GM12878 (cell line): ENCODE measurements around the gene GIT1. TPM values are rescaled to one million over a fixed set of nuclear protein-coding genes. Genes with fewer than 3 reads are reported as not detected.

Experiments
- ATAC-seq: fragments of 200-7000 bp; cut with Tn5 transposase; 3 replicates; pipeline ENCODE4 v1.9.1; 2020; ENCODE audit warnings: mild to moderate bottlenecking, moderate library complexity
- BruUV-seq: library from RNA; stranded (reverse); fragments of 400-500 nt; replicated peaks from 2 replicates; lab custom pipeline; 2021; lab: Mats Ljungman, UMichigan
- CTCF ChIA-PET: fragments of 300-600 bp; sonication (Branson Sonifier 250); formaldehyde crosslinking; extraction: SDS; loops from one replicate; lab custom pipeline; 2021; ENCODE audit warnings: inconsistent platforms; lab: Yijun Ruan, JAX
- POLR2A ChIA-PET: fragments of 350-600 bp; formaldehyde crosslinking; extraction: SDS; loops from one replicate; lab custom pipeline; 2021; ENCODE audit warnings: inconsistent platforms; lab: Charles Lee
- RAD21 ChIA-PET: fragments of 300-600 bp; sonication (Branson Sonifier 250); formaldehyde crosslinking; loops from one replicate; lab custom pipeline; 2023; ENCODE audit warnings: antibody characterized with exemption; ENCODE audit not compliant: unreplicated experiment; lab: Charles Lee
- SMC1A ChIA-PET: fragments of 300-600 bp; sonication (Branson Sonifier 250); formaldehyde crosslinking; loops from one replicate; lab custom pipeline; 2023; ENCODE audit not compliant: unreplicated experiment, uncharacterized antibody; lab: Charles Lee
- DNase-seq: peaks from one replicate; pipeline ENCODE4 v3.0.0-alpha.2; 2011; ENCODE audit warnings: low read depth, low spot score
- FAIRE-seq: peaks from 3 replicates; lab custom pipeline; 2011; peaks lifted over from hg19 to GRCh38; lab: Jason Lieb, UNC
- H2AFZ ChIP-seq: 2 replicates; pipeline ENCODE4 v1.6.0; 2011; ENCODE audit warnings: low read depth, low read length, control low read depth; ENCODE audit not compliant: control insufficient read depth
- H3K27ac ChIP-seq: 2 replicates; pipeline ENCODE4 v1.5.1; 2011; ENCODE audit warnings: control low read depth; ENCODE audit not compliant: control insufficient read depth, insufficient read depth
- H3K27me3 ChIP-seq, 2 experiments: replicated peaks in 1 of 2; 2 replicates each; pipeline versions ENCODE4 v1.6.0 to v1.6.1; 2011; ENCODE audit warnings: low read length in 1 of 2; ENCODE audit not compliant: control insufficient read depth in 2 of 2, insufficient read depth in 2 of 2
- H3K36me3 ChIP-seq, 2 experiments: 2 replicates each; pipeline ENCODE4 v1.5.1; 2011; ENCODE audit warnings: low read length in 1 of 2; ENCODE audit not compliant: control insufficient read depth in 2 of 2, insufficient read depth in 2 of 2
- H3K4me1 ChIP-seq: 2 replicates; pipeline ENCODE4 v1.6.1; 2011; ENCODE audit warnings: mild to moderate bottlenecking, low read length, moderate library complexity, mixed read lengths; ENCODE audit not compliant: control insufficient read depth, insufficient read depth
- H3K4me2 ChIP-seq: 2 replicates; pipeline ENCODE4 v1.6.0; 2011; ENCODE audit warnings: control low read depth; ENCODE audit not compliant: control insufficient read depth, insufficient read depth
- H3K4me3 ChIP-seq: fragments of 200-600 bp; sonication (generic); 2 replicates; pipeline ENCODE4 v1.5.1; 2016
- H3K79me2 ChIP-seq: 2 replicates; pipeline ENCODE4 v1.6.0; 2011; ENCODE audit warnings: low read length; ENCODE audit not compliant: control insufficient read depth, insufficient read depth
- H3K9ac ChIP-seq: 2 replicates; pipeline ENCODE4 v1.8.0; 2011; ENCODE audit warnings: low read length, control low read depth, mixed read lengths; ENCODE audit not compliant: control insufficient read depth, insufficient read depth
- H3K9me3 ChIP-seq: replicated peaks from 3 replicates; pipeline ENCODE4 v1.5.1; 2011; ENCODE audit warnings: mild to moderate bottlenecking, low read length; ENCODE audit not compliant: control insufficient read depth, insufficient read depth
- H4K20me1 ChIP-seq: 2 replicates; pipeline ENCODE4 v1.6.0; 2011; ENCODE audit not compliant: control insufficient read depth, insufficient read depth
- E2F8 ChIP-seq: fragments of 450-650 bp; IDR thresholded peaks from 2 replicates; pipeline ENCODE4 v1.6.1; 2018; ENCODE audit warnings: mild to moderate bottlenecking, low read depth, moderate library complexity; ENCODE audit not compliant: partially characterized antibody
- HCFC1 ChIP-seq: fragments of 150-350 bp; IDR thresholded peaks from 2 replicates; pipeline ENCODE4 v1.6.1; 2014; ENCODE audit warnings: low read length
- IKZF1 ChIP-seq: fragments of 450-650 bp; conservative IDR thresholded peaks from 2 replicates; pipeline ENCODE4 v1.6.1; 2017; ENCODE audit warnings: antibody characterized with exemption, mild to moderate bottlenecking
- IKZF2 ChIP-seq, 2 experiments: fragments of 450-650 bp; IDR thresholded peaks; 2 replicates each; pipeline ENCODE4 v1.6.1; 2017; ENCODE audit warnings: mild to moderate bottlenecking in 2 of 2, moderate library complexity in 2 of 2
- MEF2B ChIP-seq: fragments of 450-650 bp; IDR thresholded peaks from 2 replicates; pipeline ENCODE4 v1.6.1; 2018; ENCODE audit warnings: mild to moderate bottlenecking, moderate library complexity; ENCODE audit not compliant: partially characterized antibody, poor library complexity, severe bottlenecking
- POLR2A ChIP-seq: IDR thresholded peaks from 2 replicates; pipeline ENCODE4 v1.6.1; 2011; ENCODE audit warnings: low read depth, mild to moderate bottlenecking, low read length
- POU2F2 ChIP-seq: IDR thresholded peaks from 3 replicates; pipeline ENCODE4 v1.6.1; 2011; ENCODE audit warnings: low read depth, mild to moderate bottlenecking, low read length, borderline replicate concordance
- RB1 ChIP-seq: fragments of 450-650 bp; formaldehyde crosslinking; IDR thresholded peaks from 2 replicates; pipeline ENCODE4 v1.6.1; 2017; ENCODE audit warnings: mild to moderate bottlenecking, borderline replicate concordance
- RCOR1 ChIP-seq: conservative IDR thresholded peaks from 2 replicates; pipeline ENCODE4 v1.6.1; 2012; ENCODE audit warnings: low read depth, low read length, improper control_type of control experiment
- SP1 ChIP-seq: IDR thresholded peaks from one replicate; pipeline ENCODE4 v1.6.1; 2011; ENCODE audit warnings: low read depth, low read length
- STAT3 ChIP-seq: IDR thresholded peaks from 2 replicates; pipeline ENCODE4 v1.6.1; 2011; ENCODE audit warnings: low read depth, low read length, improper control_type of control experiment
- TARDBP ChIP-seq: IDR thresholded peaks from 2 replicates; pipeline ENCODE4 v1.6.1; 2016; ENCODE audit warnings: borderline replicate concordance
- TCF12 ChIP-seq: IDR thresholded peaks from 2 replicates; pipeline ENCODE4 v1.6.1; 2011; ENCODE audit warnings: low read depth, mild to moderate bottlenecking, low read length
- YY1 ChIP-seq: IDR thresholded peaks from 2 replicates; pipeline ENCODE4 v1.6.1; 2011; ENCODE audit warnings: low read depth, mild to moderate bottlenecking, low read length
- ZBTB11 ChIP-seq: fragments of 450-650 bp; formaldehyde crosslinking; IDR thresholded peaks from 2 replicates; pipeline ENCODE4 v1.5.0; 2022; ENCODE audit warnings: mild to moderate bottlenecking, missing genetic modification characterization
- ZNF384 ChIP-seq: IDR thresholded peaks from 2 replicates; pipeline ENCODE4 v1.6.1; 2012; ENCODE audit warnings: low read depth, mild to moderate bottlenecking, low read length, improper control_type of control experiment, borderline replicate concordance
- WGBS: methylation state at CpG from one replicate; pipeline ENCODE4 v1.1.6; 2016; ENCODE audit warnings: low lambda C conversion rate; ENCODE audit not compliant: insufficient replicate concordance, insufficient coverage; ENCODE audit errors: missing lambda C conversion rate; 5-methylcytosine and 5-hydroxymethylcytosine counted together
- in situ Hi-C: fragments of 300-500 bp; cut with MboI; formaldehyde crosslinking; loops from 9 replicates; pipeline ENCODE4 v1.14.3; 2018; ENCODE audit warnings: mixed read lengths
- intact Hi-C: fragments of 100-400 bp; cut with micrococcal nuclease; formaldehyde crosslinking; loops from one replicate; pipeline ENCODE4 v1.14.2; 2022; ENCODE audit not compliant: unreplicated experiment
- polyA plus RNA-seq, 11 experiments: library from polyadenylated mRNA; depleted of rRNA in 4 of 11; unstranded in 6 of 11; stranded (reverse) in 5 of 11; fragments of >200 nt; fragmentation: Nextera tagmentation in 4 of 11; fragmentation: Illumina TruSeq in 1 of 11; extraction: Ambion mirVana in 4 of 11; extraction: Trizol in 1 of 11; gene quantifications; 1 replicate in 1 of 11; 2 replicates in 10 of 11; pipeline versions ENCODE4 v1.2.1 to v1.2.3, GENCODE V29; 2011 to 2016; ENCODE audit warnings: inconsistent platforms in 2 of 11, missing spikeins in 2 of 11, low read depth in 1 of 11
- total RNA-seq, 4 experiments: library from RNA; depleted of rRNA in 3 of 4; stranded (reverse); fragments of >200 nt in 3 of 4; fragmentation: Illumina TruSeq in 1 of 4; extraction: Trizol in 1 of 4; gene quantifications; 2 replicates each; pipeline versions ENCODE4 v1.2.1 to v1.2.3, GENCODE V29; 2013 to 2021

Gene GIT1
- total and polyA plus RNA-seq, 10 of the 15 experiments (the other 5 are each of a cell fraction or from before 2014, with no cell fraction given) = 0.24 to 45.3 (median 20.9) TPM

GRCh38 chr17:29591737-29592608, 2.5 kb upstream of the GIT1 start:
- ChIA-PET POLR2A (interaction anchor here (0.6 to 1.4 kb wide), 3 partner anchors 11 to 22 kb away, joined by 3 to 9 read pairs (median 4); no protein-coding TSS in a partner anchor), CTCF (interaction anchor here (0.6 to 5.0 kb wide), 28 partner anchors 9 to 699 kb away, joined by 3 to 72 read pairs (median 4); partner anchors contain the start of genes TAOK1 and TP53I13), RAD21 (interaction anchor here (0.6 to 2.9 kb wide), 11 partner anchors 11 to 468 kb away, joined by 3 to 20 read pairs (median 4); no protein-coding TSS in a partner anchor), SMC1A (interaction anchor here (0.7 to 3.0 kb wide), 8 partner anchors 8 to 222 kb away, joined by 3 to 17 read pairs (median 6); no protein-coding TSS in a partner anchor)
- Histone ChIP-seq H3K9ac (no peak overlapping the region), H3K79me2 (peaks cover 24% of the 10 kb centered on the region), H3K27me3 (no peaks in the 10 kb centered on the region; a peak in 1 of 4 replicates), H3K4me1 (peaks cover 41% of the 10 kb centered on the region), H4K20me1 (no peaks in the 10 kb centered on the region), H3K36me3 (no peaks in the 10 kb centered on the region), H3K4me2 (peak overlapping the region; percentile 100), H2AFZ (peak overlapping the region; percentile 95), H3K27ac (no peak overlapping the region), H3K9me3 (no peaks in the 10 kb centered on the region), H3K4me3 (no peak overlapping the region)
- intact Hi-C loops (loop anchor here (1.0 to 10.0 kb wide), 2 partner anchors 12 to 227 kb away; no protein-coding TSS in a partner anchor), in situ Hi-C loops (no loop called here)
- no TSS peak for BruUV-seq
- 19% methylated on average over 25 of the region's 25 CpGs for WGBS
- peak; percentile 62 for FAIRE-seq
- no peak for DNase-seq
- peak; percentile 71 for ATAC-seq
- TF ChIP-seq YY1 = 0 out of 2 replicates have a peak, but pooled peaks have one; percentile 24
- peak; percentile 4; the same call in 1 of the 2 replicates for TF ChIP-seq HCFC1
- TF ChIP-seq RCOR1 = 0 out of 2 replicates have a peak, but pooled peaks have one; percentile 47
- TF ChIP-seq STAT3 = no peak
- no peak for TF ChIP-seq E2F8
- peak; percentile 4; the same call in 1 of the 2 replicates for TF ChIP-seq POLR2A
- no peak for TF ChIP-seq ZNF384
- peak; percentile 33; the same call in 1 of the 2 replicates for TF ChIP-seq IKZF1
- TF ChIP-seq IKZF2 (IDR thresholded peaks at IDR 0.05) = 0 out of 4 replicates have a peak, but pooled peaks of 1 of the 2 experiments have one; percentile 17
- peak; percentile 17; the same call in 1 of the 3 replicates for TF ChIP-seq POU2F2
- TF ChIP-seq TCF12 = peak; percentile 70; the same call in 1 of the 2 replicates
- TF ChIP-seq ZBTB11 = no peak
- no peak for TF ChIP-seq MEF2B
- peak; percentile 81; the same call in 1 of the 2 replicates for TF ChIP-seq RB1
- peak; percentile 53; the same call in 1 of the 2 replicates for TF ChIP-seq TARDBP
- TF ChIP-seq SP1 = peak; percentile 34
